Mucosa of descending colon (tissue), 3 donors: ENCODE data around the gene TBR1. TPM values are rescaled to one million over a fixed set of nuclear protein-coding genes. Genes with fewer than 3 reads are reported as not detected.

Experiments used
- ATAC-seq: fragments of 200-7000 bp; cut with Tn5 transposase; one replicate; pipeline ENCODE4 v1.9.1; 2020; ENCODE audit warnings: mild to moderate bottlenecking, moderate library complexity
- DNase-seq, 3 donors: peaks; one replicate each; pipeline ENCODE4 v3.0.0-alpha.2; 2020
- H3K36me3 ChIP-seq: fragments of 200-600 bp; one replicate; pipeline ENCODE4 v1.8.0; 2021; ENCODE audit warnings: low read depth, mild to moderate bottlenecking
- H3K4me1 ChIP-seq: fragments of 200-600 bp; one replicate; pipeline ENCODE4 v1.8.0; 2021; ENCODE audit warnings: low read depth, mild to moderate bottlenecking
- H3K4me3 ChIP-seq: fragments of 200-600 bp; one replicate; pipeline ENCODE4 v1.8.0; 2021; ENCODE audit warnings: mild to moderate bottlenecking
- H3K9me3 ChIP-seq: fragments of 200-600 bp; one replicate; pipeline ENCODE4 v1.8.0; 2021; ENCODE audit warnings: mild to moderate bottlenecking
- intact Hi-C, 2 donors: fragments of 100-400 bp; cut with DNase I in 1 of 2; cut with micrococcal nuclease in 1 of 2; formaldehyde crosslinking; loops; one replicate each; pipeline versions ENCODE4 v1.11.0 to v1.11.1; 2022; cut with DNase I, micrococcal nuclease
- total RNA-seq, 3 donors: library from RNA; stranded (reverse); fragmentation: NEBNext Ultra II Directional in 2 of 3; extraction: Animal tissue kit (Norgen Biotek cat#: 25700) in 2 of 3; gene quantifications; one replicate each; pipeline versions ENCODE4 v1.2.1 to v1.2.4, GENCODE V29; 2021 to 2023
- TF ChIP-seq, protein P1 (sequence below): fragments of 200-600 bp; IDR thresholded peaks from one replicate; pipeline ENCODE4 v1.8.0; 2022; ENCODE audit warnings: antibody characterized with exemption, mild to moderate bottlenecking
- donor health status: DM: no; HTN: no; CAD: no; lungs with moderate emphysema.
- donor health status: DM: no; HTN: no; CAD: no.
- donor health status: DM: no; HTN: yes; CAD: no.

Gene TBR1
- total RNA-seq, 3 donors from 2014 or later: not detected

DNA sequence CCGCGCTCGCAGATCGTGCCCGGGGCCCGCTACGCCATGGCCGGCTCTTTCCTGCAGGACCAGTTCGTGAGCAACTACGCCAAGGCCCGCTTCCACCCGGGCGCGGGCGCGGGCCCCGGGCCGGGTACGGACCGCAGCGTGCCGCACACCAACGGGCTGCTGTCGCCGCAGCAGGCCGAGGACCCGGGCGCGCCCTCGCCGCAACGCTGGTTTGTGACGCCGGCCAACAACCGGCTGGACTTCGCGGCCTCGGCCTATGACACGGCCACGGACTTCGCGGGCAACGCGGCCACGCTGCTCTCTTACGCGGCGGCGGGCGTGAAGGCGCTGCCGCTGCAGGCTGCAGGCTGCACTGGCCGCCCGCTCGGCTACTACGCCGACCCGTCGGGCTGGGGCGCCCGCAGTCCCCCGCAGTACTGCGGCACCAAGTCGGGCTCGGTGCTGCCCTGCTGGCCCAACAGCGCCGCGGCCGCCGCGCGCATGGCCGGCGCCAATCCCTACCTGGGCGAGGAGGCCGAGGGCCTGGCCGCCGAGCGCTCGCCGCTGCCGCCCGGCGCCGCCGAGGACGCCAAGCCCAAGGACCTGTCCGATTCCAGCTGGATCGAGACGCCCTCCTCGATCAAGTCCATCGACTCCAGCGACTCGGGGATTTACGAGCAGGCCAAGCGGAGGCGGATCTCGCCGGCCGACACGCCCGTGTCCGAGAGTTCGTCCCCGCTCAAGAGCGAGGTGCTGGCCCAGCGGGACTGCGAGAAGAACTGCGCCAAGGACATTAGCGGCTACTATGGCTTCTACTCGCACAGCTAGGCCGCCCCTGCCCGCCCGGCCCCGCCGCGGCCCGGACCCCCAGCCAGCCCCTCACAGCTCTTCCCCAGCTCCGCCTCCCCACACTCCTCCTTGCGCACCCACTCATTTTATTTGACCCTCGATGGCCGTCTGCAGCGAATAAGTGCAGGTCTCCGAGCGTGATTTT is 7.6 kb downstream of the TBR1 start:
- Histone ChIP-seq H3K9me3 (no peaks in the 10 kb centered on the region), H3K4me3 (no peak overlapping the region), H3K36me3 (no peaks in the 10 kb centered on the region), H3K4me1 (peaks cover 27% of the 10 kb centered on the region)
- intact Hi-C loops: no loop called here
- peak in 1 of 3 donors; percentile 52 for DNase-seq
- ATAC-seq: peak; percentile 77
- TF ChIP-seq, protein P1, sequence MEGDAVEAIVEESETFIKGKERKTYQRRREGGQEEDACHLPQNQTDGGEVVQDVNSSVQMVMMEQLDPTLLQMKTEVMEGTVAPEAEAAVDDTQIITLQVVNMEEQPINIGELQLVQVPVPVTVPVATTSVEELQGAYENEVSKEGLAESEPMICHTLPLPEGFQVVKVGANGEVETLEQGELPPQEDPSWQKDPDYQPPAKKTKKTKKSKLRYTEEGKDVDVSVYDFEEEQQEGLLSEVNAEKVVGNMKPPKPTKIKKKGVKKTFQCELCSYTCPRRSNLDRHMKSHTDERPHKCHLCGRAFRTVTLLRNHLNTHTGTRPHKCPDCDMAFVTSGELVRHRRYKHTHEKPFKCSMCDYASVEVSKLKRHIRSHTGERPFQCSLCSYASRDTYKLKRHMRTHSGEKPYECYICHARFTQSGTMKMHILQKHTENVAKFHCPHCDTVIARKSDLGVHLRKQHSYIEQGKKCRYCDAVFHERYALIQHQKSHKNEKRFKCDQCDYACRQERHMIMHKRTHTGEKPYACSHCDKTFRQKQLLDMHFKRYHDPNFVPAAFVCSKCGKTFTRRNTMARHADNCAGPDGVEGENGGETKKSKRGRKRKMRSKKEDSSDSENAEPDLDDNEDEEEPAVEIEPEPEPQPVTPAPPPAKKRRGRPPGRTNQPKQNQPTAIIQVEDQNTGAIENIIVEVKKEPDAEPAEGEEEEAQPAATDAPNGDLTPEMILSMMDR: no peak

DNA sequence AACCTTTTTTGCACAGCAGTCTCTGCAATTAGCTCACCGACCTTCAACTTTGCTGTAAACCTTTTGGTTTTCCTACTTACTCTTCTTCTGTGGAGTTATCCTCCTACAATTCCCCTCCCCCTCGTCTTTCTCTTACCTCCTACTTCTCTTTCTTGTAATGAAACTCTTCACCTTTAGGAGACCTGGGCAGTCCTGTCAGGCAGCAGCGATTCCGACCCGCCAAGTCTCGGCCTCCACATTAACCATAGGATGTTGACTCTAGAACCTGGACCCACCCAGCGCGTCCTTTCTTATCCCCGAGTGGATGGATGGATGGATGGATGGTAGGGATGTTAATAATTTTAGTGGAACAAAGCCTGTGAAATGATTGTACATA is 8.3 kb downstream of the TBR1 start:
- no peaks in the 10 kb centered on the region for H3K36me3 ChIP-seq
- ATAC-seq (no peak), DNase-seq (peak in 1 of 3 donors; percentile 20)
- no peaks in the 10 kb centered on the region for H3K9me3 ChIP-seq
- TF ChIP-seq, protein P1: no peak
- no peak overlapping the region for H3K4me3 ChIP-seq
- intact Hi-C loops: no loop called here
- H3K4me1 ChIP-seq: peaks cover 23% of the 10 kb centered on the region

DNA sequence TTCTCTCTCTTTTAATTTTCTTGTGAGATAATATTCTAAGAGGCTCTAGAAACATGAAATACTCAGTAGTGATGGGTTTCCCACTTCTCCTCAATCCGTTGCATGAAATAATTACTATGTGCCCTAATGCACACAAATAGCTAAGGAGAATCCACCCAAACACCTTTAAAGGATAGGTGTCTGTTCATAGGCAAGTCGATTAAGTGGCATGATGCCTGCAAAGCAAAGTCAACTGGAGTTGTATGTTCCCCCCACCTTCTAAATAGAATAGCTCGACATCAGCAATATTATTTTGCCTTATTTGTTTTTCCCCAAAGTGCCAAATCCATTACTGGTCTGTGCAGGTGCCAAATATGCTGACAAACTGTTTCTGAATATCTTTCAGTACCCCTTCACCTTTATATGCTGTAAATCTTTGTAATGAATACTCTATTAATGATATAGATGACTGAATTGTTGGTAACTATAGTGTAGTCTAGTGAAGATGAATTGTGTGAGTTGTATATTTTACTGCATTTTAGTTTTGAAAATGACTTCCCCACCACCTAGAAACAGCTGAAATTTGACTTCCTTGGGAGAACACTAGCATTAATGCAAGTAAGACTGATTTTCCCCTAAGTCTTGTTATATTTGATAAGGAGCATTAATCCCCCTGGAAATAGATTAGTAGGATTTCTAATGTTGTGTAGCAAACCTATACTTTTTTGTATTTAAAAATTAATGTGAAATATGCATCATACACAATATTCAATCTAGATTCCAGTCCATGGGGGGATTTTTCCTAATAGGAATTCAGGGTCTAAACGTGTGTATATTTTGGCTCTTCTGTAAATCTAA is 9.0 kb downstream of the TBR1 start:
- Histone ChIP-seq H3K4me1 (peaks cover 23% of the 10 kb centered on the region), H3K9me3 (no peaks in the 10 kb centered on the region), H3K4me3 (no peak overlapping the region), H3K36me3 (no peaks in the 10 kb centered on the region)
- TF ChIP-seq, protein P1: no peak
- no peak for ATAC-seq
- no peak for DNase-seq
- intact Hi-C loops: no loop called here

DNA sequence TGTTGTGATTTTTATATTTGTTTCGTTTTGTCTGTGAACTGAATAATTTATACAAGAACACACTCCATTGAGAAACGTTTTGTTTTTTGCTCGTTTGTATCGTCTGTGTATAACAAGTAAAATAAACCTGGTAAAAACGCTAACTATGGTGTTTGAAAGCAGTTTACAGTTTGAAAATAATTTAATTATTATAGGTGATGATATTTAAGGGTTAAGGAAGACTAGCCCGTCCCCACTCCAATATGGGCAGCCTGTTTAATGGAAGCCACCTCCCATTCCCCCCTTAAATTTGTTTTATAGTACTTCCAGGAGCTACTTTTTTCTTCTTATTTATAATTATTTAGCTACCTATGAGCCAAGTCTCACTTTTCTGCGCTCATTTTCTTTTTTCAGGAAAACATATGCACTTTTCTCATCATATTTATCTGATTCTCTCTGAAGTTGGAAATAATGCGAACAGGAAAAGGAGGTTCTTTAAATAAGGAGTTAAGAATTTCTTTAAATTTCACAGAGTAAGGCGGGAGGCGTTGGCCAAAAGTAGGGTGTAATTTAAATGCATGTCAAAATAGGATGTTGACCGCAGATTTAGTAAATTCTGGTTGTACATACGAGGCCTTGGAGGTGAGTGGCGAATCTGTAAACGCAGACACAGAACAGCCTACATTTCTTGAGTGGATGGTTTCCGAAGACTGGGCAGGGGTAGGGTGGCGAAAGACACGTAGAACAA is 9.8 kb downstream of the TBR1 start:
- no peak overlapping the region for H3K4me3 ChIP-seq
- ATAC-seq: no peak
- DNase-seq: peak in 1 of 3 donors; percentile 7
- H3K36me3 ChIP-seq: no peaks in the 10 kb centered on the region
- H3K4me1 ChIP-seq: peaks cover 23% of the 10 kb centered on the region
- intact Hi-C loops: no loop called here
- H3K9me3 ChIP-seq: no peaks in the 10 kb centered on the region
- TF ChIP-seq, protein P1: no peak

DNA sequence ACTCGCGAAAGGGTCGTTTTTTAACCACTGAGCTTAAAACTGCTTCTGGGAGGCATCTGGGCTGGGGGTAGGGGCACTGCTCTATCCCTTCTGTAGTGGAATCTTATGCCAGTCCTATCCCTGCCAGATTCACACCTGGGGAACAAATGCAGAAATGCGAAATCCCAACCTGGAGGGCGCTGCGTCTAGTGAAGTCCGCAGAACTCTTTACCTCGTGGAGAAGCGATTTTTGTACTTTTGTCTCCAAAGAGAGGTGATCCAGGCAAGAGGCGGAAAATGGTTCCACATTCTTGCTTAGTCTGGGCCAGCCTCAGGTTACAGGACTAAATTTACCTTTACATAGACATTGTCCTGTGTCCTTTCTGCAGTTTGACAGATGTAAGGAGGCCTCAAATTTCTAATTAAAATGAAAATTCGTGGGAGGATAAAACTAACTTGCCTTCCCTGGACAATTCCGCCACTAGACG is 10.4 kb downstream of the TBR1 start:
- ATAC-seq: no peak
- TF ChIP-seq, protein P1: no peak
- peak in 1 of 3 donors; percentile 6 for DNase-seq
- Histone ChIP-seq H3K4me1 (peaks cover 23% of the 10 kb centered on the region), H3K36me3 (no peaks in the 10 kb centered on the region), H3K9me3 (no peaks in the 10 kb centered on the region), H3K4me3 (no peak overlapping the region)
- intact Hi-C loops: no loop called here
